DMS 273 treated with DMSO at 0.1 percent for 48 hours (cell line): Measurements from ENCODE around the gene PDE1C.

Source experiments
- DNase-seq: peaks from one replicate; lab custom pipeline; 2025; lab: John Stamatoyannopoulos, UW

The PDE1C gene

DNA sequence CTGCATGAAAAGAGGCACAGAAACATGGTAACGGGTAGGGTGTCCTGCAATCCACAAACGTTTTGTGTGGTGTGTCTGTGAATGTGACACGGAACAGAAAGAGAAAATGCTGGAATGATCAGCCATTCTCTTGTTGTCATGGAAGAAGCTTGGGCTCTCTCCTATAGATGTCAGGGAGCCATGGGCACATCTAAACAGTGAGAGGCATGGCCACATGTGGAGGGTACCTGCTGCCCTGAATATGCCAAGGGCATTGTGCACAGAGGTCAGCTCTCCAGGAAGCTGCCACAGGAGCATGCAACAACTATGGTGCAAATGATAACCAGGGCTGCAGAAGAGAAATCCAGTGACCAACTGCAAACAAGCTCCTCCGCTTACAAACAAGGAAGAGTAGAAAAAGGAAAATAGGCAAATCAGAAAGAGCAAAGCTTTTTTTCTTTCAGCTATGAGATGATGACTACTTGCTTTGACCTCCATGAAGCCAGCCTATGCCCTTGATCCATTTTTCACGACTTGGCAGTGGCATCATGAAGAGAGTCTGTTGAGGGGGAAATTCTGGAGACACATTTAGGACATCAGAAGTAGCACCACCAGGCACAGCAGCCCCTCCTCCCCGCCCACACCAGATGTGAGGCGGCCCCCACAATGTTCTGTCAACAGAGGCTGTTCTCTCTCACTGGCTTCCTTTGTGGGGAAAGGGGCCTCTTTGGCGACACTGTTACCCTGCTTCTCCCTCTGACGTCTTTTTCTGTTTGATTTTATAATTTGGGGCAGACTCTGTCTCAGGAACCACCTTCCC lies 4.8 kb upstream of the PDE1C start:
- DNase-seq, result no peak

GRCh38 chr7:32073533-32073932 lies 3.3 kb upstream of the PDE1C start:
- DNase-seq, result no peak

GRCh38 chr7:32072397-32072796 lies 2.2 kb upstream of the PDE1C start:
- no peak for DNase-seq

GRCh38 chr7:32071466-32072091 lies 1.4 kb upstream of the PDE1C start:
- no peak for DNase-seq

GRCh38 chr7:32070051-32070405 lies 179 bp downstream of the PDE1C start:
- no peak for DNase-seq

DNA sequence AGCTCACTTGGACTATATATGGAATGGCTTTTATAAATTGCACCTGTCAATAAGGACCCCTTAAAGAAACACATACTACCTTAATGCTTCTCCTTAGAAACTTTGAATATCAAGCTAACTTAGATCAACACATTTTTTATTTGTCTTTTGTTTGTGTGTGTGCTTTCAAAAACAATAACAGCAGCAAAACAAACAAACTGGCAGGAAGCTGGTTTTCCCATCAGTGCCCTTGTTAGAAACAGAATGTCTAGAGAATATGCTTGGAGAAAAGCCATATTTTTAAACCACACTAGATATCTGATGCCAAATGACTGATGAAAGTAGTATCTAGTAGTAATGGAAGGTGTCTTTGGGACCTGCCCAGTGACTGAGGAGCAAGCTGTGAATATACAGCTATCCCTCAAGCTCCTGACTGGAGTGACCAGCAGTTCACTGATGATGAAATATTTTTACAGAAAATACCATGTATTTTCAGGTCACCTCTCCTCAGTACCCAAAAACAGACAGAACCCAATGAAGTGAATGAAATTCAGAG lies 1.0 kb downstream of the PDE1C start:
- no peak for DNase-seq

DNA sequence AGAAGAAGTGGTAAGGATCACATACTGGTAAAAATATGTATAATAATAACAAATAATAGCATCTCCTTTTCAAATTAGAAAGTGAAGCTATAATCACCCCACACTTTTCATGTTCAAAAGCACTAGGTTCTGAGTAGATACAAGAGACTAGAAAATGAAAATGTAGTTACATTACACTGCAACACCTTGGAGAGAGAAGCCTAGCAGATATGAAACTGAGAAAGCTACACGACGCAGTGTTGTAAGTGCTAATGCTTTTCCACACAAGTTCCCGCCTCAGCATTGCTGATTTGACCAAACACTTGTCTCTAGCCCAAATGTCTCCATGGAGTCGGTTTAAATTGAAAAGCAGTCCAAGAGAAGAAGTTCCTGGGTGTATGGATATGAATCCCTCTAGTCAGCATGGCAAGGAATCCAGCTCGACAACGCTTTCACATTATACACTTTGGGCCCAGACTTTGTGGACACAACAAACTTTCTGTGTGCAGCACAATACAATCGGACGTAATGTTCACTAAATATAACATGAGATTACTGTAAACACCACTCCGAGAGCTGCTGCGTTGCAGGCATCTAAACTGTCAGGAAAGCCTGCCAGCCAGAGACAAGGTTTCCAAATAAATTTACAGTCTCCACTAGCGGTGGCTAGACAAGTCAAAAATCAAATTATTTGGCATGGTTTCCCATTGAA lies 1.7 kb downstream of the PDE1C start:
- DNase-seq, result no peak

- no peak for DNase-seq
Observed at GRCh38 chr7:32066441-32066840, 3.8 kb downstream of the PDE1C start.

DNA sequence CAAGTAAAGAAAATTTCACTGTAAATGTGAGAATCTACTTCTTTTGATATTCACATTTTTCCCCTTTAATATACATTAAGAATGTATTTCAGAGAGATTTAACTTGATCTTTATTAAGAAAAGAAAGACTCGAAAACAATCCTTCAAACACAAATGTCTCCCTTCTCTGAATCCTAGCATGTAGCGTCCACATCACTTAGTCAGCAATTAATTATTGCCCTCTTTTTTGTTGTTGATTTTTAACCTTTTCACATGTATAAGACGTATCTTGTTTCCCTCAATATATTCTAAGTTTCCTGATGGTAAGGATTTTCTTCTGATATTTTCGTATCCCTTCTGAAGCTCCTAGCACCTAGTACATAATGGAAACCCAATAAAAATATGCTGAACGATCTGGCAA lies 6.6 kb downstream of the PDE1C start:
- no peak for DNase-seq

DNA sequence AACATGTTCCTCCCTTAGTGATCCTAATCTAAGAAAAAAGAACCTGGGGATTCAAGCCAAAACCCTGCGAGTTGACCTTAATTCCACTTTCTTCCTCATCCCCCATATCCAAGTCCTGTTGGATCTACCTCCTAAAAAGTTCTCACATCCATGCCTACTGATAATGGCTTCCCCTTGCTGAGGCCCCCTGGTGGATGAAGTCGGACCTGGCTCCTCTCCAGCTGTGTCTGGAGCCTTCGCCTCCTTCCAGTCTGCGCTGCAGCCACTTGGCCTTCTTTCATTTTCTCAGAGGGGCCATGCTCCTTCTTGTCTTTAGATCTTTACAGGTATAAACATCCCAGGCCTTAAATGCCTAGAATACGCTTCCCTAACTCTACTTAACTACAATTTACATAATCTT lies 8.1 kb downstream of the PDE1C start:
- DNase-seq, result peak; percentile 66

DNA sequence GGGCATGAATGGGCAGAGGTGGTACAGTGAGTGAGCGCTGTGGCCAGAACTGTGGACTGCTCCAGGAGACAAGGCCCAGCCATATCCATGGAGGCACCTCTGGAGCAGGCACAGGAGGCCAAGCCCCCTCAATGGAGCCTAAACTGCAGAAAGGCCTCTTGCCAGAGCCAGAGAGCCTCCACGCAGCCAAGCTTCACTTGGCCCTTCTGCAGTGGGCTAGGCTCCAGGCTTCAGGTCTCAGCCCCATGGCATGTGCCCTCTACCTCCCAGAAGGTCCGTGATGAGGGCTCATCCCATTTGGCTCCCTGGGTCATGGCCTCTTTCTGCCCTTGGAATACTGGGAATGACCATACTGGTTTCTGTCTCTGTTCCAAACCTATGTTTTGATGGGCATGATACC lies 8.9 kb downstream of the PDE1C start:
- DNase-seq, result no peak

GRCh38 chr7:32059289-32060011 lies 10.8 kb downstream of the PDE1C start:
- no peak for DNase-seq

DNA sequence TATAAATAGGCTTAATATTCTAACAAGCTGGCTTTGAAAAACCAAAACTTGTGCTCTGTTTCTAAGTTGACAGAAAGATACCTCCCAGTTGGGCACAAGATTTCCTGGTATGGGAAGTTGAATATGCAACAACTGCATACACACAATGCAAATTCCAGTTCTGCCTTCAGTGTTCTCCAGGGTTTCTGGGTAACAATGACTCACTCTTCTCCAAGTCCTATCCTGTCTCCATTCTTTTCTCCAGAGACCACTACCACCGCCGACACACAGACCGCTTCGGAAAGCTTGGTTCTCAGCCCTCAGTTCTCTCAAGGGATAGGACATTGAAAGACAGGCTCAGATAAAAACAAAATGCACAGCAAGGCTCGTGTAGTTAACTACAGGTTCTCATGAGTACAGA lies 12.2 kb downstream of the PDE1C start:
- peak; percentile 48 for DNase-seq

- DNase-seq, result no peak
Observed at GRCh38 chr7:32056767-32057166, 13.4 kb downstream of the PDE1C start.

GRCh38 chr7:32053204-32053603 lies 17.0 kb downstream of the PDE1C start:
- no peak for DNase-seq

DNA sequence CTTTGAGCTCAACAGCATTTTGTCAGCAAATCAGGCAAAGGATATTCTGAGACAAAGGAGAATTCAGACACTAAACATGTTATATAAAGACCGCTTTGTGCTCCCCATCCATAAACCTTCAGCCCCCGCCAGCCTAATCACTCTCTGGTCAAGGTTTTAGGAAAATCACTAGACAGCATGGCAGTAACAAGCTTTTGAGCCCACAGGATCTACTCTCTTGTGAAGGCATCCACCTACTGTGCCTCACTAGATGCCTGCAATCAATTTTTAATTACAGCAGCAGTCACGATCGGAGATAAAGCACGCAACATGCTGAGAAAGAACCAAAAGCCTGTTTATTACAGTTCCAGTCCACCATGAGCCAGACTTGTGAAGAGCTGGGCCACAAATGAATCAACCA lies 19.1 kb downstream of the PDE1C start:
- DNase-seq, result no peak

DNA sequence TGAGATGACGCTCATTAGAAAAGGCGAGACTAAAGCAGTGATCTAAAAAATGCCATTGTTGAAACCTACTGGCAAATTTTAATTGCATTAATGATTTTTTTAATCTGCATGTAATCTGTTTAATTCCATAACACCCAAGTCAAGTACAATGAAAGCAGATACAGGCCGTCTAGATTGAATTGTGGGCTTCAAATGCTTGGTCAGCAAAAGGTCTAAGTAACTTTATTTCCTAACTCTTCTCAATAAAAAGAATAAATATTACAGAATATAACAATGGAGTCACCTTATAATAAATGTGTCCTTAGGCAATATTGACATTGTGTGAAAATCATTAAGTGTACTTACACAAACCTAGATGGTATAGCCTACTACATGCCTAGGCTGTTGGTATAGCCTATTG lies 20.6 kb downstream of the PDE1C start:
- DNase-seq, result no peak

GRCh38 chr7:32048970-32049491 lies 21.2 kb downstream of the PDE1C start:
- DNase-seq, result peak; percentile 79

DNA sequence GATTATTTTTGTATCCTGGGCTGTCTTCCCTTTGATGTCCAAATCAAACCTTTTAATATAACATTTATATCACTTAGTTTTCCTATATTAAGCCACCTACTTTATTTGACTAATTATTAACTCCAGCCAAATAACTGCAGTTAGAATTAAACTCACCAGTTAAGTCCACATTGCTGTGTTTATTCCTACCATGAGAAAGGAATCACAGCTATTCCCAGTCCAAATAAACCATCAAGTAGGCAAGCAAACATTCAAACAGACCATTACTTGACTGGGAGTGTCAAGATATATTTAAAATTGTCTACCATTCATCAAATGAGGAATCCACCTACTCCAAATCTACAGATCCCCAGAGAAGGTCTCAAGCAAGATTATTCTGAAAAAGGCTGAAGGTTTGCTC lies 22.4 kb downstream of the PDE1C start:
- DNase-seq, result no peak

DNA sequence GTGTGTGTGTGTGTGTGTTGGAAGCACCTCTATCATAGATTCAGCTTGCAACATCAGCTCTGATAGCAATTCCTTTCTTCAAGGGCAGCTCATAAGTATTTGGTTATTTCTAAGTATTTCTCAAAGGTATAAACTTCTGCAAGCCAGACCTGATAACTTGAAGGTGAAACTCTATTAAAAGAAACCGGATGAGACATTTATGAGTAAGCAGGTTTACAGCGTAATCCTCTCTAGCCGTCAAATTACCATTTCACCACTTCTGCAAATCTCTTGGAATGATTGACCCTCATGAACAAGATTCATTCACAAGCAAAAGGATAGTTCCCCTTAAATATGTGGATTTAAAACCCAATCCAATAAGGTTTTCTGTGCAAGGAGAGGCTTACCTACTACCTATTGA lies 23.1 kb downstream of the PDE1C start:
- no peak for DNase-seq

DNA sequence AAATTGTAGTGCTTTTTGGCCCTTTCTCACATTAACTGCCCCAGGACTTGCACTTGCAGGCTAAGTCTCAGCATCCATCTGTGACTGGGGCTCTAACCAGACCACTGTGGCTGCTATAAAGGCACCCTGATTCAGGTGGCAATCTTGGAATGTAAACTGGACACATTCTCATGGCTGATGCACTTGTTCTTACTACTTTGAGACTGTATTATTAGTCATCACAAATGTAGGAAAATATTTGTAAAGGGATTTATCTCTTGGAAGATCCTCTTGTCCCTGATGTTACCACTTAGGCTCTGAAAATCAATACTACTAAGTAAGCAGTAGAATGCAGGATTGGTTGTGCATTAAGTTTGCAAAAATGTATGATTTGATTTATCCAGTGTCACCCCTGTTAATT lies 25.0 kb downstream of the PDE1C start:
- DNase-seq, result no peak

- DNase-seq, result no peak
Observed at GRCh38 chr7:32044739-32045138, 25.5 kb downstream of the PDE1C start.
